Sigmoid colon (tissue), 4 donors: ENCODE data around the gene MAP3K20.

ENCODE experiments used
- EP300 ChIP-seq, 4 donors: sonication (generic); formaldehyde crosslinking; IDR thresholded peaks; one replicate each; pipeline ENCODE4 v1.6.1; 2017; ENCODE audit warnings: antibody characterized with exemption in 4 of 4
- POLR2A ChIP-seq, 2 donors: fragments of 450-650 bp; IDR thresholded peaks; one replicate each; pipeline ENCODE4 v1.6.1; 2016; ENCODE audit warnings: antibody characterized with exemption in 2 of 2, mild to moderate bottlenecking in 2 of 2, moderate library complexity in 2 of 2
- TF ChIP-seq, protein P1 (sequence below), 4 experiments: fragments of 450-650 bp in 3 of 4; fragments of 200-600 bp in 1 of 4; IDR thresholded peaks; one replicate each; pipeline ENCODE4 v1.5.1; 2016 to 2019; ENCODE audit warnings: antibody characterized with exemption in 4 of 4, mild to moderate bottlenecking in 3 of 4, moderate library complexity in 2 of 4

DNA sequence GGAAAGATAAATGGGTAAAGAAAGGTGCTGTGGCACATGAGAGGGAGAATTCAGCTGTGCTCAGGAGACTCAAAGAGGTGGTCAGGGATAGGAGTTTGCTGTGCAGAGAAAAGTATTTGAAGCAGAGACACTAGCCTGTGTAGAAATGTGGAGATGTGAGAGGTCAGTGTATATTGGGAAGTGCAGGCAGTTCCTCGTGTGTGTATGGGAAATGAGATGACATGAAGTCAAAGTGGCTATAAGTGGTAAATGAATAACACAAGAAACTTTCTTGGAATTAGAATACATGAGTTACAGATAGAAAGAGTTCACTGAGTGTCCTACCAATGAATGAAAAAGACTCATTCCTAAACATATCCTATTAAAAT lies 11.6 kb downstream of the MAP3K20 start:
- TF ChIP-seq POLR2A (IDR thresholded peaks at IDR 0.05) (no peak), EP300 (IDR thresholded peaks at IDR 0.05) (no peak)
- TF ChIP-seq, protein P1, sequence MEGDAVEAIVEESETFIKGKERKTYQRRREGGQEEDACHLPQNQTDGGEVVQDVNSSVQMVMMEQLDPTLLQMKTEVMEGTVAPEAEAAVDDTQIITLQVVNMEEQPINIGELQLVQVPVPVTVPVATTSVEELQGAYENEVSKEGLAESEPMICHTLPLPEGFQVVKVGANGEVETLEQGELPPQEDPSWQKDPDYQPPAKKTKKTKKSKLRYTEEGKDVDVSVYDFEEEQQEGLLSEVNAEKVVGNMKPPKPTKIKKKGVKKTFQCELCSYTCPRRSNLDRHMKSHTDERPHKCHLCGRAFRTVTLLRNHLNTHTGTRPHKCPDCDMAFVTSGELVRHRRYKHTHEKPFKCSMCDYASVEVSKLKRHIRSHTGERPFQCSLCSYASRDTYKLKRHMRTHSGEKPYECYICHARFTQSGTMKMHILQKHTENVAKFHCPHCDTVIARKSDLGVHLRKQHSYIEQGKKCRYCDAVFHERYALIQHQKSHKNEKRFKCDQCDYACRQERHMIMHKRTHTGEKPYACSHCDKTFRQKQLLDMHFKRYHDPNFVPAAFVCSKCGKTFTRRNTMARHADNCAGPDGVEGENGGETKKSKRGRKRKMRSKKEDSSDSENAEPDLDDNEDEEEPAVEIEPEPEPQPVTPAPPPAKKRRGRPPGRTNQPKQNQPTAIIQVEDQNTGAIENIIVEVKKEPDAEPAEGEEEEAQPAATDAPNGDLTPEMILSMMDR (IDR thresholded peaks at IDR 0.05), result no peak
